Lung (tissue), 16 donors: ENCODE data around the gene PIRT. TPM values are rescaled to one million over a fixed set of nuclear protein-coding genes. Genes with fewer than 3 reads are reported as not detected.
A peak's percentile ranks its signal among the peaks of the same experiment; 100 is the strongest.

ENCODE experiments used
- ATAC-seq: fragments of 200-7000 bp; cut with Tn5 transposase; one replicate; pipeline ENCODE4 v1.9.1; 2020; ENCODE audit warnings: moderate number of reproducible peaks; ENCODE audit not compliant: insufficient read depth, low FRiP score
- DNase-seq, 3 donors: peaks; one replicate each; pipeline ENCODE4 v3.0.0-alpha.2; 2013 to 2017
- H3K27ac ChIP-seq, 2 donors: one replicate each; pipeline ENCODE4 v1.5.1; 2013; ENCODE audit warnings: mild to moderate bottlenecking in 2 of 2, moderate library complexity in 2 of 2, control low read depth in 1 of 2, inconsistent platforms in 1 of 2, low read depth in 1 of 2, low read length in 1 of 2
- H3K27me3 ChIP-seq, 3 donors: one replicate each; pipeline ENCODE4 v1.5.1; 2013; ENCODE audit warnings: low read length in 2 of 3; ENCODE audit not compliant: control insufficient read depth in 3 of 3, insufficient read depth in 3 of 3
- H3K36me3 ChIP-seq, 4 donors: one replicate each; pipeline ENCODE4 v1.5.1; 2013; ENCODE audit warnings: low read length in 4 of 4, mild to moderate bottlenecking in 1 of 4, moderate library complexity in 1 of 4; ENCODE audit not compliant: control insufficient read depth in 4 of 4, insufficient read depth in 4 of 4
- H3K4me1 ChIP-seq, 5 donors: one replicate each; pipeline ENCODE4 v1.5.1; 2013; ENCODE audit warnings: low read length in 5 of 5, mild to moderate bottlenecking in 2 of 5, moderate library complexity in 1 of 5; ENCODE audit not compliant: control insufficient read depth in 5 of 5, insufficient read depth in 5 of 5
- H3K4me3 ChIP-seq: one replicate; pipeline ENCODE4 v1.5.1; 2013; ENCODE audit warnings: mild to moderate bottlenecking, control low read depth, moderate library complexity
- H3K9ac ChIP-seq, 2 donors: one replicate each; pipeline ENCODE4 v1.5.1; 2013; ENCODE audit warnings: low read length in 2 of 2, control low read depth in 1 of 2; ENCODE audit not compliant: insufficient read depth in 1 of 2
- H3K9me3 ChIP-seq, 4 donors: one replicate each; pipeline ENCODE4 v1.5.1; 2013; ENCODE audit warnings: low read length in 3 of 4, mild to moderate bottlenecking in 1 of 4, moderate library complexity in 1 of 4; ENCODE audit not compliant: control insufficient read depth in 4 of 4, insufficient read depth in 3 of 4
- CTCF ChIP-seq: IDR thresholded peaks from 2 replicates; pipeline ENCODE4 v1.5.1; 2012; ENCODE audit warnings: mild to moderate bottlenecking; ENCODE audit errors: control extremely low read depth, extremely low read depth
- WGBS, 2 donors: extraction: QIAGEN DNeasy Blood & Tissue Kit; methylation state at CpG; one replicate each; pipeline ENCODE4 v1.1.7; 2013; 5-methylcytosine and 5-hydroxymethylcytosine counted together
- long read RNA-seq, 5 donors: transcript quantifications; one replicate each; lab custom pipeline, GENCODE V29; 2026
- polyA plus RNA-seq, 2 donors: library from polyadenylated mRNA; stranded (reverse); fragments of 200-250 nt; gene quantifications; one replicate each; pipeline ENCODE4 v1.2.1, GENCODE V29; 2013
- total RNA-seq, 2 donors: library from RNA; depleted of rRNA in 1 of 2; stranded (reverse); fragments of >200 nt in 1 of 2; gene quantifications; one replicate each; pipeline ENCODE4 v1.2.1, GENCODE V29; 2014 to 2021
- donor health status: control.
- donor health status: control.
- donor health status: Bipolar disorder and iron deficiency.
- donor health status: healthy.
- donor health status: DM: yes; HTN: yes; CAD: no.

Gene PIRT
- under 1 TPM in 1 of 2 donors, not detected in 1; 0.26 TPM for total RNA-seq
- polyA plus RNA-seq, result not detected
- long read RNA-seq, donor 1, result 0 reads
- long read RNA-seq, donor 2, result 0 reads
- long read RNA-seq, donor 3, result 0 reads
- long read RNA-seq, donor 4, result 0 reads
- long read RNA-seq, donor 5, result 0 reads

GRCh38 chr17:10837921-10838320 is at the start of gene PIRT:
Gene PIRT, minus strand, starts transcription at chr17:10838087. Its CDS starts 12,442 bp downstream, at chr17:10825645.
- Histone ChIP-seq H3K36me3 (no peaks in the 10 kb centered on the region), H3K27me3 (peaks cover 0 to 4% (median 0%) of the 10 kb centered on the region in 3 donors), H3K9me3 (no peaks in the 10 kb centered on the region), H3K27ac (no peak within 1 kb of the TSS), H3K4me1 (no peaks in the 10 kb centered on the region), H3K9ac (no peak within 1 kb of the TSS), H3K4me3 (no peak within 1 kb of the TSS)
- no peak for TF ChIP-seq CTCF
- DNase-seq (no peak), ATAC-seq (no peak)
- 76% methylated on average over 8 of the region's 8 CpGs for WGBS, 2 donors

GRCh38 chr17:10881959-10882358 is 44.1 kb upstream of the PIRT start:
- ATAC-seq, result no peak
- no peak overlapping the region for H3K9ac ChIP-seq
- H3K36me3 ChIP-seq, result no peaks in the 10 kb centered on the region
- WGBS, 2 donors, result 37 to 46% methylated on average over 4 of the region's 4 CpGs
- no peak for DNase-seq
- no peak overlapping the region for H3K27ac ChIP-seq
- no peak for TF ChIP-seq CTCF
- H3K9me3 ChIP-seq, result no peaks in the 10 kb centered on the region
- peaks cover 0 to 10% (median 0%) of the 10 kb centered on the region in 5 donors for H3K4me1 ChIP-seq
- no peak overlapping the region for H3K4me3 ChIP-seq
- H3K27me3 ChIP-seq, result peaks cover 0 to 4% (median 0%) of the 10 kb centered on the region in 3 donors

DNA sequence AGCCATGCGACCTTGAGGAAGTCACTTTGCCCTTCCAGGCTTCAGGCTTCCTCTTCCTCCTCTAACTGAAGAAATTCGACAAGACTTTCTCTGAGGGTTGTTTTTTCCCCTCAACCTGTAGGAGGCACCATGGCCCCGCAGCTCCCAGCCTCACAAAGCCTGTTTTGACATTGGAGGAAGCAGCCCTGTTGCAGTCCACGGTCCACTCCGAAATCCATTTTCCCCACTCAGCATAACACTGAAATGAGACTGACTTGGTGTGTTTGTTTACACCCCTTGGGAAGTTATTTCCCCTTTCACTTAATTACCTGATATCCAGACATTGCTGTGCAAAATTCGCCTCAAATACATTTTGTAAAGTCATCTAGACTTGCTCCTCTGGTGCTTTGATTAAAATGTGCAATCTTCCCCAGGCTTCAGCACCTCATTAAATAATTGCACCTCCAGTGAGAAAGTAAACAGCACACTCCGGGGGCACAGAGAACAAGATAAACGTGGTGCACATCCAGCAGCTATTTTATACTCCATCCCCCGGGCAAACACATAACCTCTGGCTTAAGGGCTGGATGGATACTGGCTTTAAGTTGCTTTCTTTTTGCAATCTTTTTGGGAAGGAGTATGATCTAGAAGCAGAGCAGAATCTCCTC is 41.4 kb upstream of the PIRT start:
- TF ChIP-seq CTCF, result no peak
- no peak overlapping the region for H3K9ac ChIP-seq
- no peak overlapping the region for H3K27ac ChIP-seq
- H3K4me3 ChIP-seq, result no peak overlapping the region
- H3K27me3 ChIP-seq, result peaks cover 0 to 4% (median 0%) of the 10 kb centered on the region in 3 donors
- ATAC-seq, result no peak
- H3K36me3 ChIP-seq, result no peaks in the 10 kb centered on the region
- no peaks in the 10 kb centered on the region for H3K9me3 ChIP-seq
- DNase-seq, result peak; percentile 77 to 90 (median 89)
- peaks cover 0 to 10% (median 0%) of the 10 kb centered on the region in 5 donors for H3K4me1 ChIP-seq
- WGBS, 2 donors, result 12 to 18% methylated on average over 9 of the region's 9 CpGs
